Ishikawa (cell line): Measurements from ENCODE around the gene UBE2C.

ENCODE experiments used
- CEBPB ChIP-seq: IDR thresholded peaks from 2 replicates; pipeline ENCODE4 v1.6.1; 2012
- CREB1 ChIP-seq: IDR thresholded peaks from 2 replicates; pipeline ENCODE4 v1.6.1; 2012; ENCODE audit warnings: low read depth
- EGR1 ChIP-seq: IDR thresholded peaks from 2 replicates; pipeline ENCODE4 v1.6.1; 2012
- EP300 ChIP-seq: IDR thresholded peaks from 2 replicates; pipeline ENCODE4 v1.6.1; 2012; ENCODE audit warnings: borderline replicate concordance
- FOXM1 ChIP-seq: IDR thresholded peaks from 2 replicates; pipeline ENCODE4 v1.6.1; 2012; ENCODE audit warnings: low read depth, borderline replicate concordance
- MAX ChIP-seq: IDR thresholded peaks from 2 replicates; pipeline ENCODE4 v1.6.1; 2012
- NFIC ChIP-seq: IDR thresholded peaks from 2 replicates; pipeline ENCODE4 v1.6.1; 2012
- RAD21 ChIP-seq: IDR thresholded peaks from 2 replicates; pipeline ENCODE4 v1.6.1; 2012; ENCODE audit warnings: low read depth
- REST ChIP-seq: IDR thresholded peaks from 2 replicates; pipeline ENCODE4 v1.6.1; 2012; ENCODE audit warnings: low read depth, mild to moderate bottlenecking
- TAF1 ChIP-seq: IDR thresholded peaks from 2 replicates; pipeline ENCODE4 v1.6.1; 2012; ENCODE audit warnings: low read depth, mild to moderate bottlenecking
- TCF12 ChIP-seq: IDR thresholded peaks from 2 replicates; pipeline ENCODE4 v1.6.1; 2012; ENCODE audit warnings: low read depth
- TEAD4 ChIP-seq: IDR thresholded peaks from 2 replicates; pipeline ENCODE4 v1.6.1; 2012
- USF1 ChIP-seq: IDR thresholded peaks from 2 replicates; pipeline ENCODE4 v1.6.1; 2012
- YY1 ChIP-seq: IDR thresholded peaks from 2 replicates; pipeline ENCODE4 v1.6.1; 2012; ENCODE audit warnings: low read depth
- ZBTB7A ChIP-seq: IDR thresholded peaks from 2 replicates; pipeline ENCODE4 v1.6.1; 2012; ENCODE audit warnings: low read depth

The UBE2C gene

GRCh38 chr20:45823949-45824835 is 11.7 kb downstream of the UBE2C start:
- TF ChIP-seq RAD21 = peak; percentile 39; the same call in 1 of the 2 replicates
- TF ChIP-seq CEBPB = no peak
- no peak for TF ChIP-seq TAF1
- no peak for TF ChIP-seq CREB1

- TF ChIP-seq CREB1 (no peak), TCF12 (no peak), REST (no peak), MAX (no peak), FOXM1 (no peak), YY1 (no peak), TAF1 (no peak), TEAD4 (no peak), USF1 (no peak), ZBTB7A (no peak), RAD21 (no peak), EGR1 (no peak), CEBPB (no peak), NFIC (no peak), EP300 (no peak)
Observed at GRCh38 chr20:45826381-45827019, 14.1 kb downstream of the UBE2C start.

- TF ChIP-seq TEAD4 (no peak), CREB1 (no peak), EGR1 (no peak), RAD21 (no peak)
Observed at GRCh38 chr20:45827030-45827652, 14.7 kb downstream of the UBE2C start, which contains the start of gene TNNC2. TNNC2 (minus strand) TSS chr20:45827312; CDS start chr20:45827248, 64 bp downstream.

GRCh38 chr20:45827712-45828111 is 15.3 kb downstream of the UBE2C start:
- TF ChIP-seq MAX (no peak), RAD21 (no peak), USF1 (no peak)

GRCh38 chr20:45828589-45828988 is 16.1 kb downstream of the UBE2C start:
- TF ChIP-seq REST = no peak
- no peak for TF ChIP-seq YY1
- no peak for TF ChIP-seq TEAD4
- no peak for TF ChIP-seq ZBTB7A
- TF ChIP-seq RAD21 = no peak
- no peak for TF ChIP-seq MAX
- TF ChIP-seq EGR1 = no peak
- TF ChIP-seq CEBPB = no peak
- no peak for TF ChIP-seq USF1
- TF ChIP-seq TAF1 = no peak
